ENCODE results near the gene SRP54.
"Not testable (repeated sequence)": the region's sequence is repeated elsewhere in the genome, so short reads cannot be mapped to it uniquely, and the experiment has no call there.

The SRP54 gene

DNA sequence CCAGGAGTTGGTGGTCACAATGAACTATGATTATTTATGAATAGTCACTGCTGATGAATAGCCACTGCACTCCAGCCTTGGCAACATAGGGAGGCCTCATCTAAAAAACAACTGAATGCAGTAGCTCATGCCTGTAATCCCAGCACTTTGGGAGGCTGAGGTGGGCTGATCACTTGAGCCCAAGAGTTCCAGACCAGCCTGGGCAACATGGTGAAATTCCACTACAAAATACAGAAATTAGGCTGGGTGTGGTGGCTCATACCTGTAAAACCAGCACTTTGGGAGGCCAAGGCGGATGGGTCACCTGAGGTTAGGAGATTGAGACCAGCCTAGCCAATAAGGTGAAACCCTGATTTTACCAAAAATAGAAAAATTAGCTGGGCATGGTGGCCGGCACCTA is 49.8 kb downstream of the SRP54 start:
- DNase-seq (ENCODE audit: insufficient read length), result no peak
- FAIRE-seq, result no peak
- no peak for TF ChIP-seq TAF1 (IDR thresholded peaks at IDR 0.05; ENCODE audit: borderline replicate concordance, low read depth, low read length)
- no peak for TF ChIP-seq POLR2AphosphoS5 (IDR thresholded peaks at IDR 0.05; ENCODE audit: low read depth, low read length)
- TF ChIP-seq POLR2A (IDR thresholded peaks at IDR 0.05; ENCODE audit: low read depth, low read length), result no peak

DNA sequence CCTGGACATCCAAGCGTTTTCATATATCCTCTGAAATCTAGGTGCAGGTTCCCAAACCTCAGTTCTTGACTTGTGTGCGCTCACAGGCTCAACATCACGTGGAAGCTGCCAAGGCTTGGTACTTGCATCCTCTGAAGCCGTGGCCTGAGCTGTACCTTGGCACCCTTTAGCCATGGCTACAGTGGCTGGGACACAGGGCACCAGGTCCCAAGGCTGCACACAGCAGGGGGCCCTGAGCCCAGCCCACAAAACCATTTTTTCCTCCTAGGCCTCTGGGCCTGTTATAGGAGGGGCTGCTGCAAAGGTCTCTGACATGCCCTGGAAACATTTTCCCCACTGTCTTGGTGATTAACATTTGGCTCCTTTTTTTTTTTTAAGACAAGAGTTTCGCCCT is 51.6 kb downstream of the SRP54 start:
- no peak for DNase-seq (ENCODE audit: insufficient read length)
- TF ChIP-seq POLR2AphosphoS5 (IDR thresholded peaks at IDR 0.05; ENCODE audit: low read depth, low read length), result no peak
- TF ChIP-seq POLR2A (IDR thresholded peaks at IDR 0.05; ENCODE audit: low read depth, low read length), result no peak
- FAIRE-seq, result no peak

DNA sequence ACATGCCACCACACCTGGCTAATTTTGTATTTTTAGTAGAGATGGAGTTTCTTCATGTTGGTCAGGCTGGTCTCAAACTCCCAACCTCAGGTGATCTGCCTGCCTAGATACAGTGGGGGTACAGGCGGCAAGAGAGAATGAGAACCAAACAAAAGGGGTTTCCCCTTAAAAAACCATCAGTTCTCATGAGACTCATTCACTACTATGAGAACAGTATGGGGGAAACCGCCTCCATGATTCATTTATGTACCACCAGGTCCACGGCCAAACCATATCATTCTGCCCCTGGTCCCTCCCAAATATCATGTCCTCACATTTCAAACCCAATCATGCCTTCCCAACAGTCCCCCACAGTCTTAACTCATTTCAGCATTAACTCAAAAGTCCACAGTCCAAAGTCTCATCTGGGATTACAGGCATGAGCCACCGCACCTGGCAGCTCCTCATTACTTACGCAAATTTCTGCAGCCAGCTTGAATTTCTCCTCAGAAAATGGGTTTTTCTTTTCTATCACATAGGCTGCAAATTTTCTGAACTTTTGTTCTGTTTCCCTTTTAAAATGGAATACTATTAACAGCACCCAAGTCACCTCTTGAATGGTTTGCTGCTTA is 52.3 kb downstream of the SRP54 start:
- DNase-seq (ENCODE audit: insufficient read length); FAIRE-seq: not testable (repeated sequence)

- not testable (repeated sequence) for DNase-seq (ENCODE audit: insufficient read length); FAIRE-seq
Observed at GRCh38 chr14:35038312-35038711, 55.5 kb downstream of the SRP54 start.

DNA sequence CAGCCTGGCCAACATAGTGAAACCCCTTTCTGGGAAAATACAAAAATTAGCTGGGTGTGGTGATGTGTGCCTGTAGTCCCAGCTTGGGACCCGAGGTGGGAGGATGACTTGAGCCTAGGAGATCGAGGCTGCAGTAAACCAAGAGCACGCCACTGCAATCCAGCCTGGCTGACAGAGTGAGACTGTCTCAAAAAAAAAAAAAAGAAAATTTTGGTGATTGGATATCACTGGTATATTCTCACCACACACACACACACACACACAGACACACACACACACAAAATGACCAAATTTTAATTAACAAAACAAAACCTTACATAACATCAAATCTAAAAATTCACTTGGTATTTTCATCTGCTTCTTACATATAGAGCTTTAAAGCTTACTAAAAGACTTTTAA is 59.8 kb downstream of the SRP54 start:
- no peak for TF ChIP-seq TAF1 (IDR thresholded peaks at IDR 0.05; ENCODE audit: borderline replicate concordance, low read depth, low read length)
- no peak for TF ChIP-seq POLR2AphosphoS5 (IDR thresholded peaks at IDR 0.05; ENCODE audit: low read depth, low read length)
- no peak for TF ChIP-seq POLR2A (IDR thresholded peaks at IDR 0.05; ENCODE audit: low read depth, low read length)
- FAIRE-seq (no peak), DNase-seq (ENCODE audit: insufficient read length) (no peak)

DNA sequence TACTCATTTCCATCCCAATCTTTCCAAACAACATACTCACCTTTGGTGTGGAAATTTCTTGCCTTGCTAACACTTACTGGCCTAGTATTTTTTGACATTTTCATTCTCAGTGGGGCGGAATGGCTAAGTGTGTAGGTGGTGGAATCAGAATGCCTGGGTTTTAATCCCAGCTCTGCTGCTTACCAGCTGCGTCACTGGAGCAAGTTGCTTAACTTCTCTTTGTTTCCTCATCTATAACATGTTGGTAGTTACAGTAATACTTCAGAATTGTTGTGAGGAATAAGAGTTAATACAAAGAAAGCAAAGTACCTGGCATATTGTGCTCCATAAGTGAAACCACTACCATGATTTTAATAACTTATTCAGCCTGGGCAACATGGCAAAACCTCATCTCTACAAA is 60.3 kb downstream of the SRP54 start:
- DNase-seq (ENCODE audit: insufficient read length) (no peak), FAIRE-seq (no peak)
- TF ChIP-seq TAF1 (IDR thresholded peaks at IDR 0.05; ENCODE audit: borderline replicate concordance, low read depth, low read length) (no peak), POLR2A (IDR thresholded peaks at IDR 0.05; ENCODE audit: low read depth, low read length) (no peak), POLR2AphosphoS5 (IDR thresholded peaks at IDR 0.05; ENCODE audit: low read depth, low read length) (no peak)

GRCh38 chr14:35044939-35045797 is 62.4 kb downstream of the SRP54 start:
- DNase-seq (ENCODE audit: insufficient read length) (no peak), FAIRE-seq (no peak)

GRCh38 chr14:35045798-35046047 is 62.9 kb downstream of the SRP54 start:
- TF ChIP-seq POLR2A (IDR thresholded peaks at IDR 0.05; ENCODE audit: low read depth, low read length) (no peak), POLR2AphosphoS5 (IDR thresholded peaks at IDR 0.05; ENCODE audit: low read depth, low read length) (no peak), TAF1 (IDR thresholded peaks at IDR 0.05; ENCODE audit: borderline replicate concordance, low read depth, low read length) (no peak)
- FAIRE-seq (no peak), DNase-seq (ENCODE audit: insufficient read length) (no peak)

More at GRCh38 chr14:35044939-35045797, 62.4 kb downstream of the SRP54 start:
- TF ChIP-seq POLR2AphosphoS5 (IDR thresholded peaks at IDR 0.05; ENCODE audit: low read depth, low read length), result no peak
- TF ChIP-seq POLR2A (IDR thresholded peaks at IDR 0.05; ENCODE audit: low read depth, low read length), result no peak
- no peak for TF ChIP-seq TAF1 (IDR thresholded peaks at IDR 0.05; ENCODE audit: borderline replicate concordance, low read depth, low read length)

DNA sequence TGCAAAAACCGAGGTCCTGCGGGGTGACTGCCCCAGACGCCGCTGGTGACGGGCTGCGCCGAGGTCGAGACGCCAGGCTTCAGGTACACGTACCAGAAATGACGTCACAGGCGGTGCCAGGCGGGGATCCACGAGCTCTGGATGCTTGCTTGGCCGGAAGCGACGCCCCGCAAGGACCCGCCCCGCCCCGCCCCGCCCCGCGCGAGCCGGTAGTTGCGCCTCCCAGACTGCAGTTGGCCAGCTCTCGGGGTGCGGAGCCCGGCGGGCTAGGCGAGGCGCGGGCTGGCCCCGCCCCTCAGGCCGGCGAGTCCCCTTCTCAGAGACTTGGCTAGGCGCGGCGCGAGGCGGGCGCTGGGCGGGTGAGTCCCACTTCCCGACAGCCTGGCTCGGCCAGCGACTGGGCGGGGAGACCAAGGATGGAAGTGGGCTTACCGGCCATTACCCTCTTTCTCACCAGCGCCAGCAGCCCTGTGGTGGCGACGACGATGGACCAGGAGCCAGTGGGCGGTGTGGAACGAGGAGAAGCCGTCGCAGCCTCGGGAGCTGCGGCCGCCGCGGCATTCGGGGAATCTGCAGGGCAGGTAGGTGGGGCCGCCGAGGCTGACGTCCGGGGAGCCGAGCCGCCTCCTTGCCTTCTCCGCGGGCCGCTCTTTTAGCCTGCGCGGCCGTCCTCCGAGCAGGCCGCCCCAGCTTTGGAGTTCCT is 63.4 kb downstream of the SRP54 start, which contains the start of gene FAM177A1:
Gene FAM177A1 (plus strand): TSS at position 225 of the 703 bp plus-strand sequence. CDS start 192 bp downstream, at position 417.
- FAIRE-seq, result peak; percentile 98
- peak; percentile 57 for TF ChIP-seq TAF1 (IDR thresholded peaks at IDR 0.05; ENCODE audit: borderline replicate concordance, low read depth, low read length)
- TF ChIP-seq POLR2AphosphoS5 (IDR thresholded peaks at IDR 0.05; ENCODE audit: low read depth, low read length), result peak; percentile 86
- TF ChIP-seq POLR2A (IDR thresholded peaks at IDR 0.05; ENCODE audit: low read depth, low read length), result peak; percentile 91

DNA sequence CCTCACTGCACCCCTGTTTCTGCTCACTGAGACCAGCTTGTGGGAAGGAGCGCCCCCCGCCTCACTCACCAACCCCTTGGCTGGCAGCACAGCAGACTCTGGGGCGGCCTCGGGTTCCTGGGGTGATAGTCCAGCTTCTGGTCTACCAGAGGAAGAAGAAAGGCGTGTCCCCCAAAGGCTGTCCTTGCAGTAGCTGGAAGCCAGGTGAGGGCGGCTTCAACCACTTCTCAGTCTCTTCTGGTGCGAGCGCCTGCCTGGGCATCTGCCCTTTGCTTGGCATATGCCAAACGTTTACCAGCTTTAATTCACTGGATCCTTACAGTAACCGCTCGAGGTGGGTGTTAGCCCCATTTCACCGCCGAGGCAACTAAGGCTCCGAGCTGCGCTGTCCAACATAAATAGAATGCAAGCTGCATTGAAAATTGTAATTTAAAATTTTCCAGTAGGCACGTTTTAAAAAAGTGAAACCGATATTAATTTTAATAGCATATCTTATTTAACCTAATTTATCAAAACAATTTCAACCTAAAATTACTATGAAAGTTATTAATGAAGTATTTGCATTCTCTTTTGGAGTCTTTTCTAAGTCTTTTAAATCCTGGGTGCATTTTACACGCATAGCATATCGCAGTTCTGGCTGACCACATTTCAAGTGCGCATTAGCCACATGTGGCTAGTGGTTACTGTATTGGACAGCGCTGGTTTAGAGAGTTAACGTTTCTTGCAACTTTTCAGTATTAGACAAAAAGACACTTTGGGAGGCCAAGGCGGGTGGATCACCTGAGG is 64.2 kb downstream of the SRP54 start:
- DNase-seq (ENCODE audit: insufficient read length) (peak; percentile 37), FAIRE-seq (no peak)
- TF ChIP-seq POLR2AphosphoS5 (IDR thresholded peaks at IDR 0.05; ENCODE audit: low read depth, low read length) (no peak), TAF1 (IDR thresholded peaks at IDR 0.05; ENCODE audit: borderline replicate concordance, low read depth, low read length) (no peak), POLR2A (IDR thresholded peaks at IDR 0.05; ENCODE audit: low read depth, low read length) (no peak)

More for the DNA sequence above, 63.4 kb downstream of the SRP54 start, which contains the start of gene FAM177A1:
- DNase-seq (ENCODE audit: insufficient read length), result peak; percentile 89

DNA sequence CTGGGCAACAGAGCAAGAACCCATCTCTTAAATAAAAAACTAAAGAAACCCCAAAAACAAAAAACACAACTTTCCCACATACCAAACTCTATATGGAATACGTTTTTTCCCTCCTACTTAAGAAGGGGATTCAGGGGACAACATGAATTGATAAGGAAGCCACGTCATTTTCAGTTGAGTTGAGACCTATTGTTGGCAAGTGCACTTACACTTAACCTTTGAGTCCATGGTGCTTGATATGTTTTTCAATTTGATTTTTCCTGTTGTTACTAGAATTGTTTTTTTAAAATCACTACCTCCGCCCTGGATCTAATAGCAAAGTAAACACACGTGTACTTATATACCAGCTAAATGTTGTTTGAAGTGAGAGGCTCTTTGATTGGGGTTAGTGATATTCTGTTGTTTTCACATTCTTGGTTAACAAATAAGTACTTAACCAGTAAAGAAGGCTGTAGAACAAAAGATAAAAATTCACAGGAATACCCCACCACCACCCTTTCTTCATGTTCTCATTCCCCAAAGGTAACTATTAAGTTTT is 65.3 kb downstream of the SRP54 start:
- no peak for FAIRE-seq
- no peak for DNase-seq (ENCODE audit: insufficient read length)

More for the DNA sequence above, 65.3 kb downstream of the SRP54 start:
- TF ChIP-seq POLR2AphosphoS5 (IDR thresholded peaks at IDR 0.05; ENCODE audit: low read depth, low read length), result no peak

All from GM12892 (cell line).